HG03565 (cell line): ENCODE measurements around the gene AGMO.

Experiments used
- ATAC-seq: cut with Tn5 transposase; IDR thresholded peaks from one replicate; pipeline ENCODE4 v1.9.1; 2021; ENCODE audit warnings: mild to moderate bottlenecking, moderate library complexity; ENCODE audit not compliant: unreplicated experiment

Gene AGMO

GRCh38 chr7:15462721-15463389 is 99.0 kb downstream of the AGMO start:
- ATAC-seq, result no peak

- ATAC-seq, result no peak
These were observed 100.2 kb downstream of the AGMO start for GRCh38 chr7:15461576-15461975.

GRCh38 chr7:15459018-15459615 is 102.7 kb downstream of the AGMO start:
- no peak for ATAC-seq

- ATAC-seq, result no peak
These were observed 103.5 kb downstream of the AGMO start for GRCh38 chr7:15457990-15458955.

GRCh38 chr7:15452670-15453069 is 109.1 kb downstream of the AGMO start:
- no peak for ATAC-seq

- no peak for ATAC-seq
These were observed 115.1 kb downstream of the AGMO start for GRCh38 chr7:15446722-15447121.

- ATAC-seq, result no peak
These were observed 115.5 kb downstream of the AGMO start for GRCh38 chr7:15446280-15446679.

GRCh38 chr7:15441915-15442314 is 119.9 kb downstream of the AGMO start:
- no peak for ATAC-seq

GRCh38 chr7:15440482-15440881 is 121.3 kb downstream of the AGMO start:
- ATAC-seq, result no peak

GRCh38 chr7:15439853-15440252 is 122.0 kb downstream of the AGMO start:
- ATAC-seq, result no peak

- ATAC-seq, result no peak
These were observed 128.7 kb downstream of the AGMO start for GRCh38 chr7:15433151-15433550.

GRCh38 chr7:15430911-15431310 is 130.9 kb downstream of the AGMO start:
- no peak for ATAC-seq

GRCh38 chr7:15430191-15430590 is 131.6 kb downstream of the AGMO start:
- no peak for ATAC-seq

- no peak for ATAC-seq
These were observed 137.3 kb downstream of the AGMO start for GRCh38 chr7:15424468-15424867.

- ATAC-seq, result no peak
These were observed 142.2 kb downstream of the AGMO start for GRCh38 chr7:15419596-15419995.

GRCh38 chr7:15418264-15418663 is 143.6 kb downstream of the AGMO start:
- no peak for ATAC-seq

GRCh38 chr7:15417341-15417988 is 144.3 kb downstream of the AGMO start:
- ATAC-seq, result no peak

- no peak for ATAC-seq
These were observed 150.8 kb downstream of the AGMO start for GRCh38 chr7:15411019-15411418.

- ATAC-seq, result no peak
These were observed 153.9 kb downstream of the AGMO start for GRCh38 chr7:15407910-15408309.

GRCh38 chr7:15403751-15404150 is 158.1 kb downstream of the AGMO start:
- no peak for ATAC-seq

- ATAC-seq, result no peak
These were observed 158.5 kb downstream of the AGMO start for GRCh38 chr7:15403315-15403714.
